ENCODE measurements around the gene SYT8. TPM values are rescaled to one million over a fixed set of nuclear protein-coding genes. Genes with fewer than 3 reads are reported as not detected.

Gene SYT8
- total RNA-seq, 4 donors from 2014 or later = 1.4 to 4.1 TPM; not detected in 2

- WGBS, 2 donors (ENCODE audit: low coverage in 1 of 2) = 90% methylated on average over 34 of the region's 34 CpGs; no CpG with 5 or more reads in 1 of the 2 donors
- H3K36me3 ChIP-seq = no peaks in the 10 kb centered on the region
- in situ Hi-C loops (cut with MboI; ENCODE audit: low pct_ligation_motif_present in 1 of 4, low pct_unique_long_range_greater_than_20kb in 1 of 4, low sequenced_read_pairs in 3 of 4) = no loop called here
- H3K4me3 ChIP-seq = no peak overlapping the region
- H3K9me3 ChIP-seq = no peaks in the 10 kb centered on the region
- H3K27ac ChIP-seq = no peak overlapping the region
- intact Hi-C loops (cut with DNase I; ENCODE audit: low total_unique reads) = no loop called here
- TF ChIP-seq POLR2AphosphoS5 (IDR thresholded peaks at IDR 0.05) (no peak), CTCF (IDR thresholded peaks at IDR 0.05) (no peak), EP300 (IDR thresholded peaks at IDR 0.05; ENCODE audit: low read depth) (no peak), POLR2A (IDR thresholded peaks at IDR 0.05) (no peak)
- DNase-seq = no peak
- H3K27me3 ChIP-seq = no peaks in the 10 kb centered on the region
- H3K4me1 ChIP-seq = peaks cover 0 to 24% (median 9%) of the 10 kb centered on the region in 4 donors
Measured at GRCh38 chr11:1847006-1847735, 12.4 kb downstream of the SYT8 start.

- no peak for TF ChIP-seq CTCF (IDR thresholded peaks at IDR 0.05)
- no peak for TF ChIP-seq POLR2AphosphoS5 (IDR thresholded peaks at IDR 0.05)
- no peak for TF ChIP-seq POLR2A (IDR thresholded peaks at IDR 0.05)
- TF ChIP-seq EP300 (IDR thresholded peaks at IDR 0.05; ENCODE audit: low read depth) = no peak
- H3K27ac ChIP-seq = no peak overlapping the region
- no peaks in the 10 kb centered on the region for H3K36me3 ChIP-seq
- no peaks in the 10 kb centered on the region for H3K9me3 ChIP-seq
- peaks cover 0 to 25% (median 9%) of the 10 kb centered on the region in 4 donors for H3K4me1 ChIP-seq
- intact Hi-C loops (cut with DNase I; ENCODE audit: low total_unique reads) (no loop called here), in situ Hi-C loops (cut with MboI; ENCODE audit: low pct_ligation_motif_present in 1 of 4, low pct_unique_long_range_greater_than_20kb in 1 of 4, low sequenced_read_pairs in 3 of 4) (no loop called here)
- no peak overlapping the region for H3K4me3 ChIP-seq
- H3K27me3 ChIP-seq = no peaks in the 10 kb centered on the region
- no peak for DNase-seq
- 68 to 84% methylated on average over 12 to 18 of the region's 18 CpGs for WGBS, 2 donors (ENCODE audit: low coverage in 1 of 2)
Measured at GRCh38 chr11:1847926-1848639, 13.3 kb downstream of the SYT8 start.

GRCh38 chr11:1848640-1849430 lies 14.0 kb downstream of the SYT8 start:
- Histone ChIP-seq H3K27ac (no peak overlapping the region), H3K9me3 (no peaks in the 10 kb centered on the region), H3K4me1 (peaks cover 0 to 25% (median 9%) of the 10 kb centered on the region in 4 donors), H3K4me3 (no peak overlapping the region), H3K27me3 (no peaks in the 10 kb centered on the region), H3K36me3 (no peaks in the 10 kb centered on the region)
- WGBS, 2 donors (ENCODE audit: low coverage in 1 of 2) = 86 to 98% methylated on average over 8 to 19 of the region's 19 CpGs
- intact Hi-C loops (cut with DNase I; ENCODE audit: low total_unique reads) = no loop called here
- no peak for DNase-seq
- in situ Hi-C loops (cut with MboI; ENCODE audit: low pct_ligation_motif_present in 1 of 4, low pct_unique_long_range_greater_than_20kb in 1 of 4, low sequenced_read_pairs in 3 of 4) = no loop called here
- TF ChIP-seq EP300 (IDR thresholded peaks at IDR 0.05; ENCODE audit: low read depth) = no peak
- no peak for TF ChIP-seq CTCF (IDR thresholded peaks at IDR 0.05)
- no peak for TF ChIP-seq POLR2A (IDR thresholded peaks at IDR 0.05)
- no peak for TF ChIP-seq POLR2AphosphoS5 (IDR thresholded peaks at IDR 0.05)

Data from transverse colon (tissue), 4 donors.